ENCODE measurements around the gene KLF6. TPM values are rescaled to one million over a fixed set of nuclear protein-coding genes. Genes with fewer than 3 reads are reported as not detected.

KLF6 gene
- total RNA-seq, 3 donors from 2014 or later (not counting 1 experiment from before 2014, with no cell fraction given): 1,044 to 1,768 (median 1,056) TPM

DNA sequence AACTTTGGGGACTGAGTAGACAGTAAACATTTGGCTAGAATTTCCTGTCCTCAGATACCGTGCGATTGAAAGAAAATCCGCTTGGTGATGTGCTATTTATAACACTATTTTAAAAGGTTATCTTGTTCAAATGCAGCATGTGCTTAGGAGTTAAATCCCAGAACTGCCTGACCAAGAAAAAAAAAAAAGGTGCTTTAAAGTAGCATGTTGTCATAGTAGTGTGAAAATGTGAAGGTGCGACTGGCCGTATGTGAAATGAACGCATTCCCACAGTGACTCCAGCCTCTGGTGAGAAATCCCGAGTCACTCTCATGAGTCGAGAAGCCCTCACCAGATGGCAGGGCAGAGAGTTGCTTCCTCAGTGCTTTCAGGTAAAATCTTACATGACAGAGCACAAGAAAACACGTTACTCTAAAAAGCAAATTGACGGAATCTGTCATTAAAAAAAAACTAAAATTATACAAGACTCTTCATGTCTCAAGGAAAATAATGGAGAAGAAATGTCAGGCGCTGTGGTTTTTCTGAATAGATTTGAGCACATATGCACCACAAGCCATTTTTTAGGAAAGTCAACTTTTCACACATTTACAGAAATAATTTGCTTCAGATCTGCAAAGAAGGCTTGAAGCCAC lies 18.4 kb upstream of the KLF6 start:
- WGBS (ENCODE audit: insufficient coverage): 28% methylated on average over 11 of the region's 11 CpGs
- H3K4me1 Mint-ChIP-seq: peaks cover 51 to 63% of the 10 kb centered on the region in 2 donors
- H3K4me3 ChIP-seq (ENCODE audit: low read length): no peak overlapping the region

DNA sequence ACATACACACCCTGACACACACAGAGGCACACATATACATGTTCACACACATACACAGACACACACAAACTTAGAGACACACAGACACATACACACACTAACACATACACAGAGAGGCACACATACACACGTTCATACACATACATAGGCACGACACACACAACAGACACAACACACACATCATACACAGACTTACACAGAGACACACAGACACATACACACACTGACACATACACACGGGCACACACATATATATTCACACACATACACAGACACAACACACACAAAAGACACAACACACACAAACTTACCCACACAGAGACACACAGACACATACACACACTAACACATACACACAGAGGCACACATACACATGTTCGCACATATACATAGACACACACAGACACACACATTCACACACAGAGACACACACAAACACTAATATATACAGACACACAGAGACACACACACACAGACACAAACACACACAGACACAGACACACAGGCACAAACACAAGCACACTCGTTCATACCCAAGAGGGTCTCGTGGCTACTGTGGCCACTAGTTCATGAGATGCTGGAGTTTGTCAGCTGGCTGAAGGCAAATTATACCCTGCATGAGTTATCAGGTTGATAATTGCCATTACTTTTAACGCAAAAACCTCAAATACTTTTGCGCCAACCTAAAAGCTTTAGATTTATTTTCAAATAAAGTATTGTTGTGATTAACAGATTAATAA lies 17.7 kb upstream of the KLF6 start:
- Histone ChIP-seq H3K9me3 (ENCODE audit: control insufficient read depth, insufficient read depth, low read length) (no peaks in the 10 kb centered on the region), H3K36me3 (ENCODE audit: control insufficient read depth, insufficient read depth, low read length) (no peaks in the 10 kb centered on the region), H3K27me3 (ENCODE audit: control insufficient read depth, insufficient read depth, low read length) (no peaks in the 10 kb centered on the region), H3K27ac (ENCODE audit: low read length) (peak overlapping the region; percentile 100), H3K4me1 (ENCODE audit: control insufficient read depth, insufficient read depth, low read length) (peaks cover 56% of the 10 kb centered on the region), H3K4me3 (ENCODE audit: low read length) (no peak overlapping the region)
- ATAC-seq (no peak), DNase-seq (no peak)
- H3K9me3 Mint-ChIP-seq: no peaks in the 10 kb centered on the region
- H3K4me1 Mint-ChIP-seq: peaks cover 44 to 56% of the 10 kb centered on the region in 2 donors
- TF ChIP-seq, protein P1, sequence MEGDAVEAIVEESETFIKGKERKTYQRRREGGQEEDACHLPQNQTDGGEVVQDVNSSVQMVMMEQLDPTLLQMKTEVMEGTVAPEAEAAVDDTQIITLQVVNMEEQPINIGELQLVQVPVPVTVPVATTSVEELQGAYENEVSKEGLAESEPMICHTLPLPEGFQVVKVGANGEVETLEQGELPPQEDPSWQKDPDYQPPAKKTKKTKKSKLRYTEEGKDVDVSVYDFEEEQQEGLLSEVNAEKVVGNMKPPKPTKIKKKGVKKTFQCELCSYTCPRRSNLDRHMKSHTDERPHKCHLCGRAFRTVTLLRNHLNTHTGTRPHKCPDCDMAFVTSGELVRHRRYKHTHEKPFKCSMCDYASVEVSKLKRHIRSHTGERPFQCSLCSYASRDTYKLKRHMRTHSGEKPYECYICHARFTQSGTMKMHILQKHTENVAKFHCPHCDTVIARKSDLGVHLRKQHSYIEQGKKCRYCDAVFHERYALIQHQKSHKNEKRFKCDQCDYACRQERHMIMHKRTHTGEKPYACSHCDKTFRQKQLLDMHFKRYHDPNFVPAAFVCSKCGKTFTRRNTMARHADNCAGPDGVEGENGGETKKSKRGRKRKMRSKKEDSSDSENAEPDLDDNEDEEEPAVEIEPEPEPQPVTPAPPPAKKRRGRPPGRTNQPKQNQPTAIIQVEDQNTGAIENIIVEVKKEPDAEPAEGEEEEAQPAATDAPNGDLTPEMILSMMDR (IDR thresholded peaks at IDR 0.05): no peak
- no peaks in the 10 kb centered on the region for H3K36me3 Mint-ChIP-seq
- 80% methylated on average over 8 of the region's 8 CpGs for WGBS (ENCODE audit: insufficient coverage)
- no peak overlapping the region for H3K27ac Mint-ChIP-seq
- no peak overlapping the region for H3K4me3 Mint-ChIP-seq
- no peaks in the 10 kb centered on the region for H3K27me3 Mint-ChIP-seq (ENCODE audit: low read depth in 2 of 2)
- intact Hi-C loops (cut with micrococcal nuclease): loop anchor here (1.0 to 10.0 kb wide), 3 partner anchors 9 to 1492 kb away; no protein-coding TSS in a partner anchor

More for the DNA sequence above, 18.4 kb upstream of the KLF6 start:
- H3K36me3 ChIP-seq (ENCODE audit: control insufficient read depth, insufficient read depth, low read length): no peaks in the 10 kb centered on the region
- no peak overlapping the region for H3K27ac Mint-ChIP-seq
- intact Hi-C loops (cut with micrococcal nuclease): loop anchor here (1.0 to 10.0 kb wide), 3 partner anchors 8 to 1491 kb away; no protein-coding TSS in a partner anchor
- H3K9me3 Mint-ChIP-seq: no peaks in the 10 kb centered on the region
- H3K4me3 Mint-ChIP-seq: peak overlapping the region; percentile 77
- peak overlapping the region; percentile 100 for H3K27ac ChIP-seq (ENCODE audit: low read length)
- no peaks in the 10 kb centered on the region for H3K27me3 ChIP-seq (ENCODE audit: control insufficient read depth, insufficient read depth, low read length)
- ATAC-seq: peak; percentile 4 to 20 (median 18)
- H3K9me3 ChIP-seq (ENCODE audit: control insufficient read depth, insufficient read depth, low read length): no peaks in the 10 kb centered on the region
- no peaks in the 10 kb centered on the region for H3K27me3 Mint-ChIP-seq (ENCODE audit: low read depth in 2 of 2)
- peaks cover 62% of the 10 kb centered on the region for H3K4me1 ChIP-seq (ENCODE audit: control insufficient read depth, insufficient read depth, low read length)
- H3K36me3 Mint-ChIP-seq: no peaks in the 10 kb centered on the region
- TF ChIP-seq, protein P1 (IDR thresholded peaks at IDR 0.05): no peak
- peak; percentile 57 to 64 for DNase-seq

DNA sequence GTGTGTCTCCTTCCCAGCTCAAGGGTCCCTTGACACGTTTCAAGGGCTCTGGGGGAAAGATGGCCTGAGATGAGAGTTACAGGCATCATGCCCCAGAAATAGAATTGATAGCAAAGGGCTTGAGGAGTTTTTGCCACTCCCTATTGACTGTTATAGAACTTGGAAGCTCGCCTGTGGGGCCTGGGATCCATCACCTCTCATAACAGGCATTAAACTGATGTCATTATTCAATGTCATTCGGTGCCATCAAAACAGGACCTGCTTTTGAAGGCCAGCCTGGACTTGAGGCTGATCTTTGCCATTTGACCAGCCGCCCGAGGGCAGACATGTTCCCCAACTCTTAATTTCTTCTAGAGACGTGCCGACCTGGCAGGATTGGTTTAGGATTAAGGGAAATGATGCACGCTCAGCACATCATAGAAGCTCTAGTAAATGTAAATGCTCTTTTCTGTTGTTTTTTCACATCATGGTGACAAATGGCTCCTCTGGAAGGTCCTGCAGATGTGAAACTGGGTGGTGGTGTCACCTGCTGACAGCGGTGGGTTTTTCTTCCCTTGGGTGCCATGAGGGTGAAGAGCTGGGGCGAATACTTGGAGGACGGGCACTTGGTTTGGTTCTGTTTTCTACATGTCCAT lies 16.7 kb upstream of the KLF6 start:
- Mint-ChIP-seq H3K4me1 (peaks cover 34 to 46% of the 10 kb centered on the region in 2 donors), H3K27ac (no peak overlapping the region)
- H3K4me1 ChIP-seq (ENCODE audit: control insufficient read depth, insufficient read depth, low read length): peaks cover 46% of the 10 kb centered on the region

More for the DNA sequence above, 16.7 kb upstream of the KLF6 start:
- TF ChIP-seq, protein P1 (IDR thresholded peaks at IDR 0.05): no peak
- H3K9me3 ChIP-seq (ENCODE audit: control insufficient read depth, insufficient read depth, low read length): no peaks in the 10 kb centered on the region
- H3K4me3 ChIP-seq (ENCODE audit: low read length): no peak overlapping the region
- H3K27me3 ChIP-seq (ENCODE audit: control insufficient read depth, insufficient read depth, low read length): no peaks in the 10 kb centered on the region
- DNase-seq (no peak), ATAC-seq (no peak)
- no peaks in the 10 kb centered on the region for H3K36me3 ChIP-seq (ENCODE audit: control insufficient read depth, insufficient read depth, low read length)
- H3K4me3 Mint-ChIP-seq: no peak overlapping the region
- intact Hi-C loops (cut with micrococcal nuclease): loop anchor here (5.0 to 10.0 kb wide), 2 partner anchors 431 to 1493 kb away; no protein-coding TSS in a partner anchor
- no peaks in the 10 kb centered on the region for H3K27me3 Mint-ChIP-seq (ENCODE audit: low read depth in 2 of 2)
- 97% methylated on average over 11 of the region's 11 CpGs for WGBS (ENCODE audit: insufficient coverage)
- H3K36me3 Mint-ChIP-seq: no peaks in the 10 kb centered on the region
- H3K27ac ChIP-seq (ENCODE audit: low read length): no peak overlapping the region
- H3K9me3 Mint-ChIP-seq: no peaks in the 10 kb centered on the region

Data from natural killer cell (primary cell).